CD4-positive, alpha-beta memory T cell (primary cell): Measurements from ENCODE around the gene SLC35A2. TPM values are rescaled to one million over a fixed set of nuclear protein-coding genes. Genes with fewer than 3 reads are reported as not detected.

Experiments used
- polyA plus RNA-seq, 2 donors: library from polyadenylated mRNA; unstranded; fragments of 300-500 nt; fragmentation: Illumina TruSeq; gene quantifications; one replicate each; pipeline ENCODE4 v1.2.3, GENCODE V29; 2021
- total RNA-seq, 2 experiments: library from RNA; stranded (reverse); gene quantifications; one replicate each; pipeline ENCODE4 v1.2.3, GENCODE V29; 2021

SLC35A2 gene
- total and polyA plus RNA-seq, 4 experiments from 2014 or later, result 11.8 to 15.8 (median 14.1) TPM

Other genes with a start within 250 kb of the SLC35A2 start
- 100 to 1,000 TPM; 108 to 110 TPM for gene WAS, start 227.8 kb downstream of the SLC35A2 start, total RNA-seq
- 10 to 100 TPM; 13.4 to 33.8 TPM for gene WAS, start 227.8 kb downstream of the SLC35A2 start, polyA plus RNA-seq
- gene SUV39H1, start 214.9 kb downstream of the SLC35A2 start, total RNA-seq, result 10 to 100 TPM in 1 of 2 experiments, 1 to 10 TPM in 1; 8.7 to 10.2 TPM
- 10 to 100 TPM; 12.4 to 15.6 TPM for gene SUV39H1, start 214.9 kb downstream of the SLC35A2 start, polyA plus RNA-seq
- not detected for gene GLOD5, start 149.9 kb downstream of the SLC35A2 start, total RNA-seq
- gene GLOD5, start 149.9 kb downstream of the SLC35A2 start, polyA plus RNA-seq, result not detected
- gene GATA1, start 125.1 kb downstream of the SLC35A2 start, total RNA-seq, result not detected
- gene GATA1, start 125.1 kb downstream of the SLC35A2 start, polyA plus RNA-seq, result not detected
- 100 to 1,000 TPM; 121 to 126 TPM for gene HDAC6, start 109.6 kb downstream of the SLC35A2 start, total RNA-seq
- gene HDAC6, start 109.6 kb downstream of the SLC35A2 start, polyA plus RNA-seq, result 10 to 100 TPM in 1 of 2 donors, 1 to 10 TPM in 1; 9.4 to 25.3 TPM
- not detected for gene ERAS, start 85.1 kb downstream of the SLC35A2 start, total RNA-seq
- not detected for gene ERAS, start 85.1 kb downstream of the SLC35A2 start, polyA plus RNA-seq
- gene PCSK1N, start 76.0 kb downstream of the SLC35A2 start, total RNA-seq, result 1 to 10 TPM; 6.4 to 8.5 TPM
- gene PCSK1N, start 76.0 kb downstream of the SLC35A2 start, polyA plus RNA-seq, result 10 to 100 TPM in 1 of 2 donors, 1 to 10 TPM in 1; 4.6 to 15.3 TPM
- gene TIMM17B, start 13.9 kb downstream of the SLC35A2 start, total RNA-seq, result 10 to 100 TPM; 42.6 to 46.2 TPM
- gene TIMM17B, start 13.9 kb downstream of the SLC35A2 start, polyA plus RNA-seq, result 10 to 100 TPM; 65.3 to 69.7 TPM
- gene PQBP1, start 13.7 kb downstream of the SLC35A2 start, total RNA-seq, result 10 to 100 TPM; 59.6 to 64.4 TPM
- gene PQBP1, start 13.7 kb downstream of the SLC35A2 start, polyA plus RNA-seq, result 10 to 100 TPM; 80.0 to 94.1 TPM
- 100 to 1,000 TPM; 117 to 118 TPM for gene PIM2, start 7.4 kb upstream of the SLC35A2 start, total RNA-seq
- gene PIM2, start 7.4 kb upstream of the SLC35A2 start, polyA plus RNA-seq, result 100 to 1,000 TPM; 396 to 489 TPM
- 10 to 100 TPM; 92.0 to 94.5 TPM for gene OTUD5, start 46.0 kb upstream of the SLC35A2 start, total RNA-seq
- gene OTUD5, start 46.0 kb upstream of the SLC35A2 start, polyA plus RNA-seq, result 10 to 100 TPM; 16.5 to 45.6 TPM
- gene KCND1, start 60.2 kb upstream of the SLC35A2 start, total RNA-seq, result 1 to 10 TPM; 1.8 to 1.9 TPM
- 1 to 10 TPM in 1 of 2 donors, not detected in 1; 1.0 TPM for gene KCND1, start 60.2 kb upstream of the SLC35A2 start, polyA plus RNA-seq
- gene GRIPAP1, start 90.6 kb upstream of the SLC35A2 start, total RNA-seq, result 100 to 1,000 TPM in 1 of 2 experiments, 10 to 100 TPM in 1; 99.6 to 111 TPM
- gene GRIPAP1, start 90.6 kb upstream of the SLC35A2 start, polyA plus RNA-seq, result 10 to 100 TPM in 1 of 2 donors, 1 to 10 TPM in 1; 4.8 to 18.7 TPM
- gene TFE3, start 131.7 kb upstream of the SLC35A2 start, total RNA-seq, result 10 to 100 TPM; 35.5 to 37.6 TPM
- gene TFE3, start 131.7 kb upstream of the SLC35A2 start, polyA plus RNA-seq, result 1 to 10 TPM; 3.0 to 8.0 TPM
- 10 to 100 TPM in 1 of 2 experiments, 1 to 10 TPM in 1; 9.8 to 10.6 TPM for gene CCDC120, start 147.4 kb upstream of the SLC35A2 start, total RNA-seq
- gene CCDC120, start 147.4 kb upstream of the SLC35A2 start, polyA plus RNA-seq, result under 1 TPM; 0.19 to 0.94 TPM
- 10 to 100 TPM; 25.4 to 28.9 TPM for gene PRAF2, start 162.4 kb upstream of the SLC35A2 start, total RNA-seq
- 10 to 100 TPM; 29.3 to 60.1 TPM for gene PRAF2, start 162.4 kb upstream of the SLC35A2 start, polyA plus RNA-seq
- 100 to 1,000 TPM; 102 to 126 TPM for gene WDR45, start 168.2 kb upstream of the SLC35A2 start, total RNA-seq
- gene WDR45, start 168.2 kb upstream of the SLC35A2 start, polyA plus RNA-seq, result 10 to 100 TPM; 43.2 to 57.3 TPM
- 10 to 100 TPM; 20.0 to 20.7 TPM for gene GPKOW, start 212.1 kb upstream of the SLC35A2 start, total RNA-seq
- gene GPKOW, start 212.1 kb upstream of the SLC35A2 start, polyA plus RNA-seq, result 10 to 100 TPM; 23.6 to 37.2 TPM